ENCODE measurements around the gene ADAMTS8.

DNA sequence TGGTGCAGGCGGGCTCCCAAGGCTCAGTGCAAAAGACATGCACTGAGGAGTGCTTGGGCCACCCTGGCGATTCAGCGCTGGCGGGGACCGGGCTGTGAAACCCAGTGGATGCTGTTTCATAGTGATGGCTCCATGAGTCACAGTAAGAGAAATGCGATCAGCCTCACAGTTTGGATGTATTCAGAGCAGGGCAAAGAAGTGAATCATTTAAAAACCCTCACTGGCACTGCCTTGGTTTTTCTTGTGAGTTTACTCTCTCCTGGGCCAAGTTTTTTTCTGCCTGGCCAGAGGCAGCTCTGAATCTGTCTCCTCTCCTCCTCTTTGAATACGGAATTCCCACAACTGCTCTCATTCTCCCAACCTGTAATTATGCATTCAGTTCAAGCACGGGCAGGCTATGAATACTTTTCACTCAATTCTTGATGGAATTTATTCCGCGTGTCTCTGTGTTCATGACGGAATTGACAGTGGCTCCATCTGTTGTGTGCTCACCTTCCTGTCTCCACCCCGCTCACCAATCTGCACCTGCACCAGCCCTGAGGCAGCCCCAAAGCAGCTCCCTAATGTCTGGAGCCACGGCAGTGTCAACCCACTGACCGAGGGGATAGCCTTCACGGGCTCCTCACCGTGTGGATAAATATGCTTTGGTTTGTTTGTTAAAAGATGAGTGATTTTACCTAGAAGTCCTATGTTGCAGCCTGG is 14.9 kb downstream of the ADAMTS8 start:
- TF ChIP-seq, protein P1, sequence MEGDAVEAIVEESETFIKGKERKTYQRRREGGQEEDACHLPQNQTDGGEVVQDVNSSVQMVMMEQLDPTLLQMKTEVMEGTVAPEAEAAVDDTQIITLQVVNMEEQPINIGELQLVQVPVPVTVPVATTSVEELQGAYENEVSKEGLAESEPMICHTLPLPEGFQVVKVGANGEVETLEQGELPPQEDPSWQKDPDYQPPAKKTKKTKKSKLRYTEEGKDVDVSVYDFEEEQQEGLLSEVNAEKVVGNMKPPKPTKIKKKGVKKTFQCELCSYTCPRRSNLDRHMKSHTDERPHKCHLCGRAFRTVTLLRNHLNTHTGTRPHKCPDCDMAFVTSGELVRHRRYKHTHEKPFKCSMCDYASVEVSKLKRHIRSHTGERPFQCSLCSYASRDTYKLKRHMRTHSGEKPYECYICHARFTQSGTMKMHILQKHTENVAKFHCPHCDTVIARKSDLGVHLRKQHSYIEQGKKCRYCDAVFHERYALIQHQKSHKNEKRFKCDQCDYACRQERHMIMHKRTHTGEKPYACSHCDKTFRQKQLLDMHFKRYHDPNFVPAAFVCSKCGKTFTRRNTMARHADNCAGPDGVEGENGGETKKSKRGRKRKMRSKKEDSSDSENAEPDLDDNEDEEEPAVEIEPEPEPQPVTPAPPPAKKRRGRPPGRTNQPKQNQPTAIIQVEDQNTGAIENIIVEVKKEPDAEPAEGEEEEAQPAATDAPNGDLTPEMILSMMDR (IDR thresholded peaks at IDR 0.05): no peak
- TF ChIP-seq POLR2A (IDR thresholded peaks at IDR 0.05): no peak

Measured in stomach (tissue), 4 donors.